H9 (cell line): ENCODE measurements around the gene RUNX1. TPM values are rescaled to one million over a fixed set of nuclear protein-coding genes. Genes with fewer than 3 reads are reported as not detected.

ENCODE experiments used
- DNase-seq: peaks from one replicate; pipeline ENCODE4 v3.0.0-alpha.2; 2017
- H2AFZ ChIP-seq: one replicate; pipeline ENCODE4 v1.6.1; 2013; ENCODE audit warnings: mild to moderate bottlenecking, low read length, control low read depth, moderate library complexity
- H2AK5ac ChIP-seq: 2 replicates; pipeline ENCODE4 v1.6.1; 2013; ENCODE audit warnings: low read length, control low read depth, mixed read lengths; ENCODE audit not compliant: insufficient read length
- H2BK120ac ChIP-seq: one replicate; pipeline ENCODE4 v1.6.1; 2013; ENCODE audit warnings: low read depth, mild to moderate bottlenecking, low read length, control low read depth, inconsistent platforms; ENCODE audit not compliant: poor library complexity, severe bottlenecking
- H2BK12ac ChIP-seq: 2 replicates; pipeline ENCODE4 v1.6.1; 2013; ENCODE audit warnings: low read length, control low read depth, mixed read lengths, low read depth; ENCODE audit not compliant: insufficient read length
- H2BK15ac ChIP-seq: 2 replicates; pipeline ENCODE4 v1.6.1; 2013; ENCODE audit warnings: low read depth, low read length, control low read depth
- H2BK20ac ChIP-seq: one replicate; pipeline ENCODE4 v1.6.1; 2013; ENCODE audit warnings: low read depth, mild to moderate bottlenecking, low read length, control low read depth, inconsistent platforms; ENCODE audit not compliant: poor library complexity, severe bottlenecking
- H2BK5ac ChIP-seq: 2 replicates; pipeline ENCODE4 v1.6.1; 2013; ENCODE audit warnings: low read length, control low read depth, mixed read lengths; ENCODE audit not compliant: insufficient read length
- H3K14ac ChIP-seq: 2 replicates; pipeline ENCODE4 v1.6.1; 2013; ENCODE audit warnings: low read length, control low read depth; ENCODE audit not compliant: insufficient read depth
- H3K18ac ChIP-seq: 2 replicates; pipeline ENCODE4 v1.6.1; 2013; ENCODE audit warnings: low read depth, mild to moderate bottlenecking, mixed read lengths, low read length, control low read depth; ENCODE audit not compliant: insufficient read length
- H3K23ac ChIP-seq: 2 replicates; pipeline ENCODE4 v1.6.1; 2013; ENCODE audit warnings: low read length, control low read depth, mixed read lengths, low read depth; ENCODE audit not compliant: insufficient read length
- H3K23me2 ChIP-seq: 2 replicates; pipeline ENCODE4 v1.6.1; 2013; ENCODE audit warnings: low read depth, mild to moderate bottlenecking, mixed read lengths, low read length, control low read depth; ENCODE audit not compliant: insufficient read length, poor library complexity, severe bottlenecking
- H3K27ac ChIP-seq: 2 replicates; pipeline ENCODE4 v1.5.1; 2013; ENCODE audit warnings: low read length, control low read depth, mixed read lengths, low read depth; ENCODE audit not compliant: insufficient read length
- H3K27me3 ChIP-seq: 2 replicates; pipeline ENCODE4 v1.6.1; 2013; ENCODE audit warnings: low read length, control low read depth, inconsistent platforms; ENCODE audit not compliant: insufficient read depth
- H3K4ac ChIP-seq: 2 replicates; pipeline ENCODE4 v1.6.1; 2013; ENCODE audit warnings: low read depth, mild to moderate bottlenecking, control low read depth, inconsistent platforms, low read length, moderate library complexity
- H3K4me1 ChIP-seq: 2 replicates; pipeline ENCODE4 v1.6.1; 2013; ENCODE audit warnings: low read length, control low read depth, inconsistent platforms; ENCODE audit not compliant: insufficient read depth
- H3K4me2 ChIP-seq: 2 replicates; pipeline ENCODE4 v1.6.1; 2013; ENCODE audit warnings: low read length, control low read depth, mixed read lengths; ENCODE audit not compliant: insufficient read length, insufficient read depth
- H3K56ac ChIP-seq: 2 replicates; pipeline ENCODE4 v1.6.1; 2013; ENCODE audit warnings: low read depth, mild to moderate bottlenecking, mixed read lengths, low read length, control low read depth; ENCODE audit not compliant: insufficient read length
- H3K79me1 ChIP-seq: 2 replicates; pipeline ENCODE4 v1.6.1; 2013; ENCODE audit warnings: low read depth, mild to moderate bottlenecking, moderate library complexity, low read length, control low read depth, inconsistent platforms; ENCODE audit not compliant: insufficient read depth, poor library complexity, severe bottlenecking
- H3K79me2 ChIP-seq: 2 replicates; pipeline ENCODE4 v1.6.1; 2013; ENCODE audit warnings: low read length, control low read depth, inconsistent platforms; ENCODE audit not compliant: insufficient read depth
- H3K9ac ChIP-seq: 2 replicates; pipeline ENCODE4 v1.6.1; 2013; ENCODE audit warnings: low read length, control low read depth, mixed read lengths; ENCODE audit not compliant: insufficient read length; ENCODE audit errors: extremely low read depth
- H3K9me3 ChIP-seq: one replicate; pipeline ENCODE4 v1.6.1; 2013; ENCODE audit warnings: low read depth, low read length, inconsistent platforms; ENCODE audit not compliant: control insufficient read depth
- H3T11ph ChIP-seq: one replicate; pipeline ENCODE4 v1.6.1; 2013; ENCODE audit warnings: mild to moderate bottlenecking, low read length, control low read depth, inconsistent platforms
- H4K20me1 ChIP-seq: one replicate; pipeline ENCODE4 v1.6.1; 2013; ENCODE audit not compliant: control insufficient read depth, insufficient read length, insufficient read depth
- H4K5ac ChIP-seq: 2 replicates; pipeline ENCODE4 v1.6.1; 2013; ENCODE audit warnings: low read depth, mild to moderate bottlenecking, mixed read lengths, low read length, control low read depth; ENCODE audit not compliant: insufficient read length
- H4K8ac ChIP-seq: replicated peaks from 2 replicates; pipeline ENCODE4 v1.6.1; 2013; ENCODE audit warnings: low read length, control low read depth, mixed read lengths, low read depth; ENCODE audit not compliant: insufficient read length
- H4K91ac ChIP-seq: 2 replicates; pipeline ENCODE4 v1.6.1; 2013; ENCODE audit warnings: low read depth, mild to moderate bottlenecking, moderate library complexity, mixed read lengths, low read length, control low read depth; ENCODE audit not compliant: insufficient read length
- H3K27ac Mint-ChIP-seq, 3 experiments: 2 replicates in 2 of 3; 3 replicates in 1 of 3; pipeline ENCODE4 v1.8.0; 2020 to 2021; ENCODE audit warnings: mixed read lengths in 3 of 3, mild to moderate bottlenecking in 1 of 3, moderate library complexity in 1 of 3
- H3K27me3 Mint-ChIP-seq: 2 replicates; pipeline ENCODE4 v1.8.0; 2021; ENCODE audit warnings: low read depth, mild to moderate bottlenecking, moderate library complexity, mixed read lengths
- H3K36me3 Mint-ChIP-seq, 3 experiments: 2 replicates in 2 of 3; 3 replicates in 1 of 3; pipeline ENCODE4 v1.8.0; 2020 to 2021; ENCODE audit warnings: low read depth in 3 of 3, mixed read lengths in 3 of 3; ENCODE audit not compliant: insufficient read depth in 1 of 3
- H3K4me1 Mint-ChIP-seq, 2 experiments: 2 replicates each; pipeline ENCODE4 v1.8.0; 2020; ENCODE audit warnings: mixed read lengths in 2 of 2
- H3K4me3 Mint-ChIP-seq, 2 experiments: 2 replicates in 1 of 2; 3 replicates in 1 of 2; pipeline ENCODE4 v1.8.0; 2020 to 2021; ENCODE audit warnings: mild to moderate bottlenecking in 2 of 2, mixed read lengths in 2 of 2, moderate library complexity in 1 of 2
- H3K9me3 Mint-ChIP-seq, 2 experiments: 2 replicates in 1 of 2; 3 replicates in 1 of 2; pipeline ENCODE4 v1.8.0; 2020; ENCODE audit warnings: mild to moderate bottlenecking in 2 of 2, mixed read lengths in 2 of 2, moderate library complexity in 1 of 2
- WGBS: extraction: QIAGEN DNeasy Blood & Tissue Kit; methylation state at CpG from one replicate; pipeline ENCODE4 v1.1.7; 2013; ENCODE audit warnings: missing lambda C conversion rate, low lambda C conversion rate, mixed read lengths; ENCODE audit not compliant: insufficient read length; ENCODE audit errors: extremely low coverage; 5-methylcytosine and 5-hydroxymethylcytosine counted together
- total RNA-seq: library from RNA; stranded (reverse); gene quantifications from 2 replicates; pipeline ENCODE4 v1.2.1, GENCODE V29; 2021
- TF ChIP-seq, protein P1 (sequence below): fragments of 200-600 bp; sonication (generic); conservative IDR thresholded peaks from 3 replicates; pipeline ENCODE4 v1.8.0; 2021; ENCODE audit warnings: antibody characterized with exemption, mild to moderate bottlenecking

RUNX1 gene
- total RNA-seq, 1 experiment from 2014 or later: 0.72 TPM

DNA sequence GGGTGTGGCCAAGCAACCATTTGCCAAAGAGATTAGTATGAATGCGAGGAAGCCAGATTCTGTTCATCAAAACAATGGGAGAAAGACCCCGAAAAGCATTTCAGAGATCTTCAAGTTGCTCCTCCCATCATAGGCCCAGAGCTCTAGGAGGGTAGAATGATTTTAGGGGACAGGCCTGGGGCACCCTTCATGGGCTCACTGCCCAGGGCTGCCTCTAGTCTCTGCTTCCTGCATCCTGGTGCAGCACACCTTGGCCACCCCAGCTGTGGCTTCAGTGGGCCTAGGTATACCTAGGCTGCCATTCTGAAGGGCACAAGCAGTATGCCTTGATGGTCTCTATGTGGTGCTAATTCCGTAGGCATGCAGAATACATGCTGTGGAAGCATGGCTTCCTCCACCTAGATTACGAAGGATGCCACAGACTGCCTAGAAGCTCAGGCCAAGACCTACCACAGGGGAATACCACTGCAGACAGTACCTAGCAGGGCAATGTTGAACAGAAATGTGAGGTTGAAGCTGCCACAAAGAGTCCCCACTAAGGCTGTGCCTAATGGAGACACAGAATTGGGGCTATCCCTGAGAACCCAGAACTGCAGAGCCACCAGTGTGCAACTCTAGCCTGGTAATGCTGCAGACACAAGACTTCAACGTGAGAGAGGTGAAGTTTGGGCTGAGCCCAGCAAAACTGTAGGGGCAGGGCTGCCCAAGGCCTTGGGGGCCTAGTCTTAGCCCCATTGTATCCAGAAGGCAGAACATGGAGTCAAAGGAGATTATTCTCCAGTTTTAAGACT is 221.5 kb downstream of the RUNX1 start:
- Histone ChIP-seq H2AK5ac (no peak overlapping the region), H3K4me2 (no peak overlapping the region), H2BK20ac (no peak overlapping the region), H3K79me1 (no peaks in the 10 kb centered on the region), H3K9ac (no peak overlapping the region), H3K18ac (no peak overlapping the region), H4K20me1 (no peaks in the 10 kb centered on the region), H3K4ac (no peak overlapping the region), H2BK5ac (no peak overlapping the region), H2BK12ac (no peak overlapping the region), H2AFZ (no peak overlapping the region), H4K8ac (no peak overlapping the region), H3T11ph (no peak overlapping the region), H2BK15ac (no peak overlapping the region), H3K79me2 (no peaks in the 10 kb centered on the region), H2BK120ac (no peak overlapping the region), H3K27ac (no peak overlapping the region), H3K23me2 (no peaks in the 10 kb centered on the region), H4K5ac (no peak overlapping the region), H3K14ac (no peak overlapping the region; the same call in 1 of the 2 replicates), H3K4me1 (no peaks in the 10 kb centered on the region), H3K56ac (no peak overlapping the region), H3K9me3 (no peaks in the 10 kb centered on the region), H3K27me3 (no peaks in the 10 kb centered on the region; the same call in 1 of the 2 replicates), H4K91ac (no peak overlapping the region), H3K23ac (no peak overlapping the region)
- WGBS: no CpG with 5 or more reads among the region's 5 CpGs
- TF ChIP-seq, protein P1, sequence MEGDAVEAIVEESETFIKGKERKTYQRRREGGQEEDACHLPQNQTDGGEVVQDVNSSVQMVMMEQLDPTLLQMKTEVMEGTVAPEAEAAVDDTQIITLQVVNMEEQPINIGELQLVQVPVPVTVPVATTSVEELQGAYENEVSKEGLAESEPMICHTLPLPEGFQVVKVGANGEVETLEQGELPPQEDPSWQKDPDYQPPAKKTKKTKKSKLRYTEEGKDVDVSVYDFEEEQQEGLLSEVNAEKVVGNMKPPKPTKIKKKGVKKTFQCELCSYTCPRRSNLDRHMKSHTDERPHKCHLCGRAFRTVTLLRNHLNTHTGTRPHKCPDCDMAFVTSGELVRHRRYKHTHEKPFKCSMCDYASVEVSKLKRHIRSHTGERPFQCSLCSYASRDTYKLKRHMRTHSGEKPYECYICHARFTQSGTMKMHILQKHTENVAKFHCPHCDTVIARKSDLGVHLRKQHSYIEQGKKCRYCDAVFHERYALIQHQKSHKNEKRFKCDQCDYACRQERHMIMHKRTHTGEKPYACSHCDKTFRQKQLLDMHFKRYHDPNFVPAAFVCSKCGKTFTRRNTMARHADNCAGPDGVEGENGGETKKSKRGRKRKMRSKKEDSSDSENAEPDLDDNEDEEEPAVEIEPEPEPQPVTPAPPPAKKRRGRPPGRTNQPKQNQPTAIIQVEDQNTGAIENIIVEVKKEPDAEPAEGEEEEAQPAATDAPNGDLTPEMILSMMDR: no peak
- Mint-ChIP-seq H3K4me3 (no peak overlapping the region), H3K27me3 (peaks cover 4% of the 10 kb centered on the region; the same call in 1 of the 2 replicates), H3K4me1 (peaks cover 17 to 21% of the 10 kb centered on the region in 2 experiments), H3K27ac (no peak overlapping the region), H3K36me3 (peaks cover 0 to 21% (median 7%) of the 10 kb centered on the region in 3 experiments; a peak in 5 of 7 replicates), H3K9me3 (peaks cover 17 to 25% of the 10 kb centered on the region in 2 experiments)
- no peak for DNase-seq
